HEK293 (cell line): ENCODE measurements around the gene C2CD2.

Source experiments
- CTCF ChIA-PET: fragments of 350-600 bp; formaldehyde crosslinking; extraction: SDS; loops from one replicate; lab custom pipeline; 2021; ENCODE audit warnings: antibody characterized with exemption; lab: Yijun Ruan, JAX
- POLR2A ChIA-PET: fragments of 300-600 bp; formaldehyde crosslinking; extraction: SDS; loops from one replicate; lab custom pipeline; 2020; ENCODE audit warnings: antibody characterized with exemption, inconsistent platforms; lab: Yijun Ruan, JAX
- H3K27ac ChIP-seq: fragments of 200-500 bp; sonication (Bioruptor generic); 2 replicates; pipeline ENCODE4 v1.5.1; 2014; ENCODE audit warnings: low read depth, low read length, control low read depth, inconsistent platforms; ENCODE audit errors: extremely low read depth
- H3K36me3 ChIP-seq, 2 experiments: fragments of 200-500 bp in 1 of 2; sonication (Bioruptor generic) in 1 of 2; 1 replicate in 1 of 2; 2 replicates in 1 of 2; pipeline ENCODE4 v1.5.1; 2014 to 2017; ENCODE audit warnings: inconsistent platforms in 2 of 2, low read length in 2 of 2; ENCODE audit not compliant: control insufficient read depth in 2 of 2, insufficient read depth in 1 of 2
- H3K4me1 ChIP-seq: fragments of 200-500 bp; sonication (Bioruptor generic); 2 replicates; pipeline ENCODE4 v1.5.1; 2014; ENCODE audit warnings: mild to moderate bottlenecking, low read length, inconsistent platforms; ENCODE audit not compliant: control insufficient read depth, insufficient read depth
- H3K4me3 ChIP-seq: 2 replicates; pipeline ENCODE4 v1.5.1; 2011; ENCODE audit warnings: low read depth, mild to moderate bottlenecking, control low read depth, low read length, moderate library complexity
- H3K9me3 ChIP-seq: fragments of 200-500 bp; sonication (Bioruptor generic); 2 replicates; pipeline ENCODE4 v1.5.1; 2014; ENCODE audit warnings: low read depth, low read length, inconsistent platforms; ENCODE audit not compliant: control insufficient read depth, insufficient read depth
- BCL6B ChIP-seq: fragments of 450-650 bp; formaldehyde crosslinking; IDR thresholded peaks from 2 replicates; pipeline ENCODE4 v1.5.1; 2017; ENCODE audit warnings: missing biosample characterization, missing genetic modification characterization
- KLF7 ChIP-seq: fragments of 450-650 bp; formaldehyde crosslinking; IDR thresholded peaks from 2 replicates; pipeline ENCODE4 v1.5.1; 2016; ENCODE audit warnings: missing biosample characterization, missing genetic modification characterization, borderline replicate concordance
- MEIS1 ChIP-seq: sonication (generic); formaldehyde crosslinking; IDR thresholded peaks from 2 replicates; pipeline ENCODE4 v1.8.1; 2022; ENCODE audit warnings: missing genetic modification reagents, mild to moderate bottlenecking, borderline replicate concordance
- PRDM2 ChIP-seq: fragments of 450-650 bp; formaldehyde crosslinking; IDR thresholded peaks from 2 replicates; pipeline ENCODE4 v1.5.1; 2016; ENCODE audit warnings: missing biosample characterization, missing genetic modification characterization, borderline replicate concordance
- REST ChIP-seq: fragments of 450-650 bp; formaldehyde crosslinking; IDR thresholded peaks from 2 replicates; pipeline ENCODE4 v1.5.1; 2016; ENCODE audit warnings: missing biosample characterization, missing genetic modification characterization
- ZBTB26 ChIP-seq: fragments of 450-650 bp; formaldehyde crosslinking; optimal IDR thresholded peaks from 2 replicates; pipeline ENCODE3; 2016; ENCODE audit warnings: missing biosample characterization, mild to moderate bottlenecking, missing genetic modification characterization
- ZFP3 ChIP-seq: fragments of 450-650 bp; formaldehyde crosslinking; IDR thresholded peaks from 2 replicates; pipeline ENCODE4 v1.5.1; 2016; ENCODE audit warnings: low read depth, missing biosample characterization, missing genetic modification characterization
- ZNF239 ChIP-seq: fragments of 450-650 bp; formaldehyde crosslinking; IDR thresholded peaks from 2 replicates; pipeline ENCODE4 v1.5.1; 2016; ENCODE audit warnings: missing biosample characterization, missing genetic modification characterization
- ZNF350 ChIP-seq: fragments of 450-650 bp; formaldehyde crosslinking; IDR thresholded peaks from 2 replicates; pipeline ENCODE4 v1.5.0; 2017; ENCODE audit warnings: missing biosample characterization, mild to moderate bottlenecking, missing genetic modification characterization
- ZNF37A ChIP-seq: fragments of 450-650 bp; IDR thresholded peaks from 2 replicates; pipeline ENCODE4 v1.5.1; 2018; ENCODE audit warnings: missing biosample characterization, missing genetic modification characterization
- ZNF394 ChIP-seq: fragments of 450-650 bp; formaldehyde crosslinking; IDR thresholded peaks from 2 replicates; pipeline ENCODE4 v1.5.1; 2016; ENCODE audit warnings: missing biosample characterization, missing genetic modification characterization, mild to moderate bottlenecking, moderate library complexity, borderline replicate concordance
- ZNF514 ChIP-seq: fragments of 450-650 bp; formaldehyde crosslinking; IDR thresholded peaks from 2 replicates; pipeline ENCODE4 v1.5.1; 2016; ENCODE audit warnings: missing biosample characterization, missing genetic modification characterization
- ZNF555 ChIP-seq: fragments of 450-650 bp; formaldehyde crosslinking; conservative IDR thresholded peaks from 2 replicates; pipeline ENCODE4 v1.5.1; 2017; ENCODE audit warnings: missing biosample characterization, mild to moderate bottlenecking, missing genetic modification characterization, inconsistent platforms
- ZNF596 ChIP-seq: fragments of 450-650 bp; IDR thresholded peaks from 2 replicates; pipeline ENCODE4 v1.5.0; 2018; ENCODE audit warnings: missing biosample characterization, mild to moderate bottlenecking, missing genetic modification characterization, moderate library complexity
- ZNF629 ChIP-seq: fragments of 450-650 bp; formaldehyde crosslinking; IDR thresholded peaks from 2 replicates; pipeline ENCODE4 v1.5.1; 2017; ENCODE audit warnings: missing biosample characterization, missing genetic modification characterization
- ZNF645 ChIP-seq: fragments of 450-650 bp; formaldehyde crosslinking; IDR thresholded peaks from 2 replicates; pipeline ENCODE4; 2016; ENCODE audit warnings: missing biosample characterization, missing genetic modification characterization
- ZNF677 ChIP-seq: fragments of 450-650 bp; IDR thresholded peaks from 2 replicates; pipeline ENCODE4 v1.5.0; 2018; ENCODE audit warnings: missing biosample characterization, mild to moderate bottlenecking, missing genetic modification characterization, moderate library complexity
- ZNF692 ChIP-seq: fragments of 450-650 bp; formaldehyde crosslinking; IDR thresholded peaks from 2 replicates; pipeline ENCODE4 v1.5.1; 2016; ENCODE audit warnings: missing biosample characterization, missing genetic modification characterization
- ZNF707 ChIP-seq: fragments of 450-650 bp; formaldehyde crosslinking; IDR thresholded peaks from 2 replicates; pipeline ENCODE4 v1.5.1; 2016; ENCODE audit warnings: missing biosample characterization, missing genetic modification characterization

C2CD2 gene

GRCh38 chr21:41932191-41932575 is 21.6 kb downstream of the C2CD2 start (continued):
- TF ChIP-seq REST (tag by site-specific recombination) (no peak), ZNF707 (tag by site-specific recombination) (no peak), ZNF596 (tag by site-specific recombination) (no peak), ZNF629 (no peak), ZBTB26 (tag by site-specific recombination) (no peak), ZNF394 (tag by site-specific recombination) (no peak), ZNF555 (tag by site-specific recombination) (no peak)

- Histone ChIP-seq H3K4me3 (no peak overlapping the region), H3K36me3 (no peaks in the 10 kb centered on the region), H3K9me3 (no peaks in the 10 kb centered on the region), H3K27ac (no peak overlapping the region), H3K4me1 (no peaks in the 10 kb centered on the region)
- POLR2A ChIA-PET: interaction anchor here (0.6 kb wide), 1 partner anchor 295 kb away, joined by 3 read pairs; no protein-coding TSS in a partner anchor
- TF ChIP-seq ZNF350 (tag by site-specific recombination) (no peak), ZFP3 (no peak)
- CTCF ChIA-PET: no interaction called here
These were observed 22.8 kb downstream of the C2CD2 start for GRCh38 chr21:41931041-41931451.

- H3K4me1 ChIP-seq: no peaks in the 10 kb centered on the region
- no peak overlapping the region for H3K4me3 ChIP-seq
- no peaks in the 10 kb centered on the region for H3K9me3 ChIP-seq
- POLR2A ChIA-PET: interaction anchor here (0.7 kb wide), 1 partner anchor 94 kb away, joined by 5 read pairs; no protein-coding TSS in a partner anchor
- no peak overlapping the region for H3K27ac ChIP-seq
- no peaks in the 10 kb centered on the region for H3K36me3 ChIP-seq
- CTCF ChIA-PET: no interaction called here
- no peak for TF ChIP-seq ZNF239 (tag by site-specific recombination)
- no peak for TF ChIP-seq ZNF37A (tag by site-specific recombination)
- TF ChIP-seq MEIS1: no peak
- TF ChIP-seq BCL6B (tag by site-specific recombination): no peak
- TF ChIP-seq ZNF514 (tag by site-specific recombination): no peak
- TF ChIP-seq ZNF677 (tag by site-specific recombination): no peak
- no peak for TF ChIP-seq ZNF645
- TF ChIP-seq PRDM2 (tag by site-specific recombination): no peak
- no peak for TF ChIP-seq KLF7
- no peak for TF ChIP-seq ZNF692 (tag by site-specific recombination)
These were observed 24.6 kb downstream of the C2CD2 start for GRCh38 chr21:41929248-41929647.
